Measurements from ENCODE around the gene RAPGEF6.

Gene RAPGEF6

GRCh38 chr5:131589510-131590348, 45.3 kb downstream of the RAPGEF6 start:
- DNase-seq (ENCODE audit: low spot score) = peak; percentile 62

GRCh38 chr5:131587541-131587940, 47.5 kb downstream of the RAPGEF6 start:
- TF ChIP-seq CTCF (IDR thresholded peaks at IDR 0.05; ENCODE audit: extremely low read depth, missing control alignments) = no peak
- no peak for DNase-seq (ENCODE audit: low spot score)

More at GRCh38 chr5:131589510-131590348, 45.3 kb downstream of the RAPGEF6 start:
- peak; percentile 59 for TF ChIP-seq CTCF (IDR thresholded peaks at IDR 0.05; ENCODE audit: extremely low read depth, missing control alignments)

GRCh38 chr5:131581702-131582101, 53.3 kb downstream of the RAPGEF6 start:
- no peak for DNase-seq (ENCODE audit: low spot score)
- TF ChIP-seq CTCF (IDR thresholded peaks at IDR 0.05; ENCODE audit: extremely low read depth, missing control alignments) = no peak

GRCh38 chr5:131579917-131580671, 54.9 kb downstream of the RAPGEF6 start:
- DNase-seq (ENCODE audit: low spot score) = no peak
- TF ChIP-seq CTCF (IDR thresholded peaks at IDR 0.05; ENCODE audit: extremely low read depth, missing control alignments) = no peak

GRCh38 chr5:131575660-131576227, 59.3 kb downstream of the RAPGEF6 start:
- no peak for DNase-seq (ENCODE audit: low spot score)
- TF ChIP-seq CTCF (IDR thresholded peaks at IDR 0.05; ENCODE audit: extremely low read depth, missing control alignments) = no peak

- no peak for DNase-seq (ENCODE audit: low spot score)
- TF ChIP-seq CTCF (IDR thresholded peaks at IDR 0.05; ENCODE audit: extremely low read depth, missing control alignments) = no peak
Observed at GRCh38 chr5:131571669-131572168, 63.3 kb downstream of the RAPGEF6 start.

All from GM20000 (cell line).